Tibial artery (tissue), 4 donors: ENCODE measurements around the gene FOXF1.

ENCODE experiments used
- DNase-seq, 2 donors: peaks; one replicate each; pipeline ENCODE4 v3.0.0-alpha.2; 2019
- H3K27ac ChIP-seq, 2 donors: fragments of 200-600 bp; sonication (generic) in 1 of 2; 1 replicate in 1 of 2; 2 replicates in 1 of 2; pipeline ENCODE4 v1.5.1; 2018 to 2019; ENCODE audit warnings: mild to moderate bottlenecking in 1 of 2
- H3K27me3 ChIP-seq, 2 donors: fragments of 200-600 bp; sonication (generic) in 1 of 2; one replicate each; pipeline versions ENCODE4 v1.5.1 to v1.6.0; 2016 to 2019
- H3K36me3 ChIP-seq, 3 donors: fragments of 200-600 bp; sonication (generic) in 2 of 3; one replicate each; pipeline ENCODE4 v1.5.1; 2016 to 2019; ENCODE audit warnings: mild to moderate bottlenecking in 2 of 3
- H3K4me1 ChIP-seq, 4 donors: fragments of 200-600 bp; sonication (generic) in 2 of 4; 1 replicate in 3 of 4; 2 replicates in 1 of 4; pipeline ENCODE4 v1.5.1; 2016 to 2019
- H3K4me3 ChIP-seq, 2 donors: fragments of 200-600 bp; sonication (generic) in 1 of 2; 1 replicate in 1 of 2; 2 replicates in 1 of 2; pipeline ENCODE4 v1.5.1; 2018 to 2019; ENCODE audit warnings: mild to moderate bottlenecking in 2 of 2
- H3K9me3 ChIP-seq, 3 donors: fragments of 200-600 bp; sonication (generic) in 1 of 3; one replicate each; pipeline ENCODE4 v1.5.1; 2016 to 2019
- intact Hi-C: fragments of 100-400 bp; cut with DNase I; formaldehyde crosslinking; loops from one replicate; pipeline ENCODE4 v1.15.0; 2023; ENCODE audit warnings: low total_unique reads
- TF ChIP-seq, protein P1 (sequence below), 2 experiments: fragments of 200-600 bp in 1 of 2; fragments of 450-650 bp in 1 of 2; IDR thresholded peaks; one replicate each; pipeline ENCODE4 v1.5.1; 2017 to 2019; ENCODE audit warnings: antibody characterized with exemption in 2 of 2, mild to moderate bottlenecking in 1 of 2, moderate library complexity in 1 of 2

FOXF1 gene

GRCh38 chr16:86559802-86560305 is 49.5 kb downstream of the FOXF1 start:
- peak in 1 of 2 donors; percentile 53 for DNase-seq
- no peak overlapping the region for H3K4me3 ChIP-seq
- H3K36me3 ChIP-seq = no peaks in the 10 kb centered on the region
- H3K4me1 ChIP-seq = peaks cover 4 to 20% (median 11%) of the 10 kb centered on the region in 4 donors
- no peaks in the 10 kb centered on the region for H3K9me3 ChIP-seq
- H3K27me3 ChIP-seq = no peaks in the 10 kb centered on the region
- no peak overlapping the region for H3K27ac ChIP-seq
- TF ChIP-seq, protein P1, sequence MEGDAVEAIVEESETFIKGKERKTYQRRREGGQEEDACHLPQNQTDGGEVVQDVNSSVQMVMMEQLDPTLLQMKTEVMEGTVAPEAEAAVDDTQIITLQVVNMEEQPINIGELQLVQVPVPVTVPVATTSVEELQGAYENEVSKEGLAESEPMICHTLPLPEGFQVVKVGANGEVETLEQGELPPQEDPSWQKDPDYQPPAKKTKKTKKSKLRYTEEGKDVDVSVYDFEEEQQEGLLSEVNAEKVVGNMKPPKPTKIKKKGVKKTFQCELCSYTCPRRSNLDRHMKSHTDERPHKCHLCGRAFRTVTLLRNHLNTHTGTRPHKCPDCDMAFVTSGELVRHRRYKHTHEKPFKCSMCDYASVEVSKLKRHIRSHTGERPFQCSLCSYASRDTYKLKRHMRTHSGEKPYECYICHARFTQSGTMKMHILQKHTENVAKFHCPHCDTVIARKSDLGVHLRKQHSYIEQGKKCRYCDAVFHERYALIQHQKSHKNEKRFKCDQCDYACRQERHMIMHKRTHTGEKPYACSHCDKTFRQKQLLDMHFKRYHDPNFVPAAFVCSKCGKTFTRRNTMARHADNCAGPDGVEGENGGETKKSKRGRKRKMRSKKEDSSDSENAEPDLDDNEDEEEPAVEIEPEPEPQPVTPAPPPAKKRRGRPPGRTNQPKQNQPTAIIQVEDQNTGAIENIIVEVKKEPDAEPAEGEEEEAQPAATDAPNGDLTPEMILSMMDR (IDR thresholded peaks at IDR 0.05) = no peak
- intact Hi-C loops = loop anchor here (5.0 kb wide), 3 partner anchors 642 to 822 kb away; partner anchors contain the start of gene FBXO31

GRCh38 chr16:86562356-86562755 is 52.0 kb downstream of the FOXF1 start:
- intact Hi-C loops = loop anchor here (5.0 kb wide), 3 partner anchors 640 to 820 kb away; partner anchors contain the start of gene FBXO31
- DNase-seq = peak in 1 of 2 donors; percentile 33
- Histone ChIP-seq H3K27ac (no peak overlapping the region), H3K36me3 (no peaks in the 10 kb centered on the region), H3K27me3 (no peaks in the 10 kb centered on the region), H3K4me1 (peaks cover 0 to 18% (median 8%) of the 10 kb centered on the region in 4 donors), H3K4me3 (no peak overlapping the region), H3K9me3 (no peaks in the 10 kb centered on the region)
- TF ChIP-seq, protein P1 (IDR thresholded peaks at IDR 0.05) = no peak

- peaks cover 0 to 18% (median 8%) of the 10 kb centered on the region in 4 donors for H3K4me1 ChIP-seq
- intact Hi-C loops = loop anchor here (5.0 kb wide), 3 partner anchors 639 to 819 kb away; partner anchors contain the start of gene FBXO31
- DNase-seq = peak; percentile 95
- H3K36me3 ChIP-seq = peaks cover 0 to 2% (median 0%) of the 10 kb centered on the region in 3 donors
- H3K4me3 ChIP-seq = peak overlapping the region; percentile 81 to 86
- no peaks in the 10 kb centered on the region for H3K9me3 ChIP-seq
- H3K27ac ChIP-seq = peak overlapping the region; percentile 95 to 97
- H3K27me3 ChIP-seq = no peaks in the 10 kb centered on the region
- TF ChIP-seq, protein P1 (IDR thresholded peaks at IDR 0.05) = peak; percentile 100
Observed at GRCh38 chr16:86563469-86564345, 53.4 kb downstream of the FOXF1 start.
